ENCODE measurements around the gene CUBN.

Gene CUBN

GRCh38 chr10:16945593-16945992, 184.0 kb downstream of the CUBN start:
- no peak overlapping the region for H3K27ac Mint-ChIP-seq
- no peaks in the 10 kb centered on the region for H3K9me3 Mint-ChIP-seq
- H3K4me1 Mint-ChIP-seq = peaks cover 13% of the 10 kb centered on the region
- no peaks in the 10 kb centered on the region for H3K36me3 Mint-ChIP-seq
- ATAC-seq (no peak), DNase-seq (ENCODE audit: low spot score in 2 of 2) (no peak)
- no peak overlapping the region for H3K4me3 Mint-ChIP-seq

DNA sequence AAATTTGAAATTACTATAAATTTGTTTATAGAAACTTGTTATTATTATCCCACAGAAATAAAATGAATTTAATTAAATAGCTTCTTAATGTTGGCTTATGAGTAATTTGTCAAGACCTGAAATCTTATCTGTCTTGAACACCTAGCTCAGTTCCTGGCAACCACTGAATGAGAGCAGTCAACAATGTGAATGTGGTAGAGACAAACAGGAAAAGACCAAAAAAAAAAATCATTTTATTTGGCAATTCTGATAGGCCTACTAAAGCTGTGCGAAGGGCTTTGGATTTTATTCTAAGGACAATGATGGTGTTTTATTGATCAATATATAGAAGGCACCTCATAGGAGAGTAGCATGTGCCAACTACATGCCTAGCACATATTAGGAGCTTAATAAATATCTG, 184.6 kb downstream of the CUBN start:
- H3K27ac Mint-ChIP-seq = no peak overlapping the region
- no peaks in the 10 kb centered on the region for H3K36me3 Mint-ChIP-seq
- DNase-seq (ENCODE audit: low spot score in 2 of 2) (no peak), ATAC-seq (no peak)
- H3K4me1 Mint-ChIP-seq = peaks cover 13% of the 10 kb centered on the region
- no peak overlapping the region for H3K4me3 Mint-ChIP-seq
- H3K9me3 Mint-ChIP-seq = no peaks in the 10 kb centered on the region

GRCh38 chr10:16944402-16944801, 185.2 kb downstream of the CUBN start:
- ATAC-seq = no peak
- H3K27ac Mint-ChIP-seq = peak overlapping the region; percentile 1
- H3K4me3 Mint-ChIP-seq = no peak overlapping the region
- no peaks in the 10 kb centered on the region for H3K36me3 Mint-ChIP-seq
- H3K4me1 Mint-ChIP-seq = peaks cover 13% of the 10 kb centered on the region
- no peak for DNase-seq (ENCODE audit: low spot score in 2 of 2)
- no peaks in the 10 kb centered on the region for H3K9me3 Mint-ChIP-seq

- no peaks in the 10 kb centered on the region for H3K9me3 Mint-ChIP-seq
- DNase-seq (ENCODE audit: low spot score in 2 of 2) (no peak), ATAC-seq (no peak)
- no peaks in the 10 kb centered on the region for H3K36me3 Mint-ChIP-seq
- peaks cover 12% of the 10 kb centered on the region for H3K4me1 Mint-ChIP-seq
- H3K27ac Mint-ChIP-seq = no peak overlapping the region
- H3K4me3 Mint-ChIP-seq = no peak overlapping the region
Observed at GRCh38 chr10:16943295-16944285, 186.0 kb downstream of the CUBN start.

DNA sequence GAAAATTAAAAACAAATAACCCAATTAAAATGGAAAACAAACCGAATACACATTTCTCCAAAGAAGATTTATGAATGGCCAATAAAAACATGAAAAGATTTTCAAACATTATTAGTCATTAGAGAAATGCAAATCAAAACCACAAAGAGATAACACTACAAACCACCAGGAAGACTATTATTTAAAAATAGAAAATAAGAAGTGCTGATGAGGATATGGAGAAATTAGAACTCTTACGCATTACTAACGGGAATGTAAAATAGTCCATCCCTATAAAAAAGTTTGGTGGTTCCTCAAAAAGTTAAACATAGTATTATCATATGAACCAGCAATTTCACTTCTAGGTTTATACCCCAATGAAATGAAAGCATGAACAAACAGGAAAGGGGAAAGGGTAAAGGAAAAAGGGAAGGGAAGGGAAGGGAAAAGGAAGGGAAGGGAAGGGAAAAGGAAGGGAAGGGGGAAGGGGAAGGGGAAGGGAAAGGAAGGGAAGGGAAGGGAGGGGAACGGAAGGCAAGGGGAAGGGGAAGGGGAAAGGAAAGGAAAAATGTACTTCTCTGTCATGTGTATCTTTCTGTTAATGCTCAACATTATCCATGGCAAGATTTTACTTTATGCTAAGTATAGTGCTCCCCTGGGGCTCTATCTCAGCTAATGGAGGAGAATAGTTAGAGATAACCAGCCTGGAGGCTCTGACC, 187.1 kb downstream of the CUBN start:
- DNase-seq (ENCODE audit: low spot score in 2 of 2) (no peak), ATAC-seq (no peak)
- Mint-ChIP-seq H3K36me3 (no peaks in the 10 kb centered on the region), H3K9me3 (no peaks in the 10 kb centered on the region), H3K4me1 (peaks cover 7% of the 10 kb centered on the region), H3K27ac (no peak overlapping the region), H3K4me3 (no peak overlapping the region)

GRCh38 chr10:16941870-16942269, 187.7 kb downstream of the CUBN start:
- H3K27ac Mint-ChIP-seq = no peak overlapping the region
- DNase-seq (ENCODE audit: low spot score in 2 of 2) = no peak
- no peak for ATAC-seq
- H3K4me3 Mint-ChIP-seq = no peak overlapping the region
- H3K4me1 Mint-ChIP-seq = peaks cover 7% of the 10 kb centered on the region
- H3K9me3 Mint-ChIP-seq = no peaks in the 10 kb centered on the region
- H3K36me3 Mint-ChIP-seq = no peaks in the 10 kb centered on the region

GRCh38 chr10:16941067-16941466, 188.5 kb downstream of the CUBN start:
- no peaks in the 10 kb centered on the region for H3K36me3 Mint-ChIP-seq
- peaks cover 7% of the 10 kb centered on the region for H3K4me1 Mint-ChIP-seq
- no peaks in the 10 kb centered on the region for H3K9me3 Mint-ChIP-seq
- DNase-seq (ENCODE audit: low spot score in 2 of 2) = no peak
- ATAC-seq = no peak
- H3K4me3 Mint-ChIP-seq = no peak overlapping the region
- H3K27ac Mint-ChIP-seq = no peak overlapping the region

DNA sequence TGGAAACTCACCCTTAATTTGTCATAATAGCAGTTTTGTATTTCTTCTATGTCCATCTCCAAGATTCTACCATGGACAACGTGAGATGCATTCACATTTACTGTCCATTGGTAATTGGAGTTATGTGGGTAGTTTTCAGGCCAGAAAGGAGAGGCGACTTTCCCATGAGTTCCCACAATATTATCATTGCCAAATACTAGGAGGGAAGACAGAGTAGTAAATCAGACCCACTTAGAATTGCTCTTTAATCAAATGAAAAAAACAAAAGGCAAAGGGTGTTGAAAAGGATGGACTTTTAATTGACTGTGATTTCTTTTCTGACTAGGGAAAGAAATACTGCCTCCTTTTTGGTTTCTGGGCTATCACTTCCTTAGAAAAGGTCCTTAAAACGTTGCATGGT, 190.7 kb downstream of the CUBN start:
- DNase-seq (ENCODE audit: low spot score in 2 of 2) (no peak), ATAC-seq (no peak)
- no peaks in the 10 kb centered on the region for H3K4me1 Mint-ChIP-seq
- no peaks in the 10 kb centered on the region for H3K36me3 Mint-ChIP-seq
- H3K4me3 Mint-ChIP-seq = no peak overlapping the region
- H3K27ac Mint-ChIP-seq = no peak overlapping the region
- no peaks in the 10 kb centered on the region for H3K9me3 Mint-ChIP-seq

GRCh38 chr10:16934461-16934860, 195.2 kb downstream of the CUBN start:
- Mint-ChIP-seq H3K9me3 (no peaks in the 10 kb centered on the region), H3K36me3 (no peaks in the 10 kb centered on the region), H3K27ac (no peak overlapping the region), H3K4me1 (peaks cover 4% of the 10 kb centered on the region), H3K4me3 (no peak overlapping the region)
- ATAC-seq = no peak
- DNase-seq (ENCODE audit: low spot score in 2 of 2) = no peak

DNA sequence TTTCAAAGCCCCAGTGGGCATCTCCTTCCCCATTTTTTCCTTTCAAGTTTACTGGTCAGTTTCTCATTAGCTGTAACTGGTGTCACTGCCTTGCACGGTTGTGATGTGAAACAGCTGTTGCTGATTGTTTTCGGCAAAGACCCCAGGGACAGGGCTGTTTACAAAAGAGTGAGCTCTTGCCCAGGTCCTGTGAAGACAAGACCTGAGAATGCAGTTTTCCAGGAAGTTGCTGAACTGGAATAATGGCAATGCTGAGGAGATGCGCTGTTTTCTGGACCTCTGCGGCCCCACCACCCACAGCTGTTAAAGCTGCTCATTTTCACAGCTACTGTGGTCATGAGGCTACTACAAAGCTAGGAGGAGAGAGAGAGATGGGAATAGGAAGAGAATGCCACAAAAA, 195.8 kb downstream of the CUBN start:
- Mint-ChIP-seq H3K36me3 (no peaks in the 10 kb centered on the region), H3K4me3 (no peak overlapping the region)

DNA sequence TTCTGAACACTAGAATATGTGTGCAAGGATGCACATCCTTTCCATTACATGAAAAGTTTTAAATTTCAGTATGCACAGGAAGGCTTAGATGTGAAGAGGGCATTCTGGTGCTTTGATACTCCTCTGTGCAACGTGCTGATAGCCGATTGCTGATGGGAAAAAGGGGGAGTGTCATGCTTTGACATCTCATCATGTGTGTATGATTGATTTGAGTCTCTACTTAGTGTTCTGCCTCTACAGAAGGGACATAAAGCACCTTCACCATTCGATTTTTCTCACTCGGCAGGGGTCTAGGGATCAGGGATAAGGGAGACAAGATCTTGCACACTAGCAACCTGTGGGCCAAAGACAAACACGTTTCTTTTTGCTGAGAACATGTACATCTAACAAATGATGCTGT, 197.7 kb downstream of the CUBN start:
- Mint-ChIP-seq H3K4me1 (peaks cover 4% of the 10 kb centered on the region), H3K27ac (no peak overlapping the region), H3K36me3 (no peaks in the 10 kb centered on the region), H3K9me3 (no peaks in the 10 kb centered on the region), H3K4me3 (no peak overlapping the region)
- ATAC-seq (no peak), DNase-seq (ENCODE audit: low spot score in 2 of 2) (no peak)

More for the DNA sequence above, 195.8 kb downstream of the CUBN start:
- H3K9me3 Mint-ChIP-seq = no peaks in the 10 kb centered on the region
- H3K27ac Mint-ChIP-seq = no peak overlapping the region
- ATAC-seq = no peak
- H3K4me1 Mint-ChIP-seq = peaks cover 4% of the 10 kb centered on the region
- no peak for DNase-seq (ENCODE audit: low spot score in 2 of 2)

- DNase-seq (ENCODE audit: low spot score in 2 of 2) (no peak), ATAC-seq (peak; percentile 62)
- Mint-ChIP-seq H3K27ac (no peak overlapping the region), H3K4me3 (no peak overlapping the region), H3K9me3 (no peaks in the 10 kb centered on the region), H3K4me1 (peaks cover 4% of the 10 kb centered on the region), H3K36me3 (no peaks in the 10 kb centered on the region)
Observed at GRCh38 chr10:16930540-16930939, 199.1 kb downstream of the CUBN start.

- DNase-seq (ENCODE audit: low spot score in 2 of 2) (no peak), ATAC-seq (no peak)
- H3K4me1 Mint-ChIP-seq = peaks cover 4% of the 10 kb centered on the region
- H3K9me3 Mint-ChIP-seq = no peaks in the 10 kb centered on the region
- no peak overlapping the region for H3K27ac Mint-ChIP-seq
- no peak overlapping the region for H3K4me3 Mint-ChIP-seq
- no peaks in the 10 kb centered on the region for H3K36me3 Mint-ChIP-seq
Observed at GRCh38 chr10:16929069-16929468, 200.5 kb downstream of the CUBN start.

- Mint-ChIP-seq H3K27ac (peak overlapping the region; percentile 6), H3K36me3 (no peaks in the 10 kb centered on the region), H3K9me3 (no peaks in the 10 kb centered on the region), H3K4me1 (peaks cover 4% of the 10 kb centered on the region), H3K4me3 (no peak overlapping the region)
- DNase-seq (ENCODE audit: low spot score in 2 of 2) = no peak
- no peak for ATAC-seq
Observed at GRCh38 chr10:16927546-16927945, 202.1 kb downstream of the CUBN start.

DNA sequence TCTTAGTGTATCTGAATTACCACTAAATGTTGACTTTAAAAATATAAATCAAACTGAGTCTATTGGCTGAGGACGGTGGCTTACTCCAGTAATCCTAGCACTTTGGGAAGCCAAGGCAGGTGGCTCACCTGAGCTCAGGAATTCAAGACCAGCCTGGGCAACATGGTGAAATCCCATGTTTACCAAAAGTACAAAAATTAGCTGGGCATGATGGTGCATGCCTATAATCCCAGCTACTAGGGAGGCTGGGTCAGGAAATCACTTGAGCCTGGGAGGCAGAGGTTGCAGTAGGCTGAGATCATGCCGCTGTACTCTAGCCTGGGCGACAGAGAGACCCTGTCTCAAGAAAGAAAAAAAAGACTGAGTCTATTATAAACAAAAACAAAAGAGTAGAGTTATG, 205.9 kb downstream of the CUBN start:
- no peak overlapping the region for H3K27ac Mint-ChIP-seq
- ATAC-seq (no peak), DNase-seq (ENCODE audit: low spot score in 2 of 2) (no peak)
- no peak overlapping the region for H3K4me3 Mint-ChIP-seq
- no peaks in the 10 kb centered on the region for H3K9me3 Mint-ChIP-seq
- no peaks in the 10 kb centered on the region for H3K36me3 Mint-ChIP-seq
- no peaks in the 10 kb centered on the region for H3K4me1 Mint-ChIP-seq

DNA sequence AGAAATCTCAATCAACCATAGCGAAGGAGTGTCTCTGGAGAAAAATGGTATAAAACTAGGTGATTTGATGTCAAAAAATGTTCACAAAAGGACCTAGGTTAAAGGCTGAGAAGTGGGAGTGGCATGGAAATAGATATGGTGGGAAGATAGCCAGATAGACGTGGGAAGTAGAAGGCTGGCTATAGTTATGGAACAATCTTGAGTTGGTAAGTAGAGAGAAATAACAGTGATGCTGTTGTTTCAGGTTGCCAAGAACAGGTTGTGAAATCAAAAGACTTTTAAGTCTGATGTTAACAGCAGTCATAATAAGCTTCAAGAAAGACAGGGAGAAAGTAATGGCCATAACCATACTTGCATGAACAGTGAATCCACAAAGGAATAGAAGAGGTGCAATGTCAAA, 206.3 kb downstream of the CUBN start:
- ATAC-seq (no peak), DNase-seq (ENCODE audit: low spot score in 2 of 2) (no peak)
- Mint-ChIP-seq H3K36me3 (no peaks in the 10 kb centered on the region), H3K9me3 (no peaks in the 10 kb centered on the region), H3K4me3 (no peak overlapping the region), H3K4me1 (no peaks in the 10 kb centered on the region), H3K27ac (no peak overlapping the region)

Data from stimulated activated effector memory CD8-positive, alpha-beta T cell treated with anti-CD3 and anti-CD28 coated beads, Interleukin-12 subunit alpha, Interleukin-12 subunit beta, amount 100 ng/mL, for 72 hours (primary cell).